ENCODE data around the gene SMIM38.

DNA sequence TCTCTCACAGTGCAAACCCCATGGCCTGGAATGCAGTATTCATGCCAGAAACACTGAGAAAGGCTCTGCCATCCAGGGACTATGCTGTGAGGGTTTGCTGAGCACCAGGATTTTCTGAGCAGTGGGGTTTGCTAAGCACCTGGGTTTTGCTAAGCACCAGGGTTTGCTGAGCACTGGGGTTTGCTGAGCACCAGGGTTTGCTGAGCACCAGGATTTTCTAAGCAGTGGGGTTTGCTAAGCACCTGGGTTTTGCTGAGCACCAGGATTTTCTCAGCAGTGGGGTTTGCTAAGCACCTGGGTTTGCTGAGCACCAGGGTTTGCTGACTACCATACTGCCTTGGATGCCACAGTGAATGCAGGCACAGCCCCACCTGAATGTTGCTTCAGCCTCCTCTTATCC lies 48.3 kb upstream of the SMIM38 start:
- TF ChIP-seq CTCF (IDR thresholded peaks at IDR 0.05) (no peak), POLR2A (IDR thresholded peaks at IDR 0.05) (no peak)

Data from breast epithelium (tissue), 3 donors.